ENCODE measurements around the gene ARHGEF39.
"Not testable (repeated sequence)": the region's sequence is repeated elsewhere in the genome, so short reads cannot be mapped to it uniquely, and the experiment has no call there.

ARHGEF39 gene

GRCh38 chr9:35649431-35650340, 15.3 kb downstream of the ARHGEF39 start:
- DNase-seq, result no peak

DNA sequence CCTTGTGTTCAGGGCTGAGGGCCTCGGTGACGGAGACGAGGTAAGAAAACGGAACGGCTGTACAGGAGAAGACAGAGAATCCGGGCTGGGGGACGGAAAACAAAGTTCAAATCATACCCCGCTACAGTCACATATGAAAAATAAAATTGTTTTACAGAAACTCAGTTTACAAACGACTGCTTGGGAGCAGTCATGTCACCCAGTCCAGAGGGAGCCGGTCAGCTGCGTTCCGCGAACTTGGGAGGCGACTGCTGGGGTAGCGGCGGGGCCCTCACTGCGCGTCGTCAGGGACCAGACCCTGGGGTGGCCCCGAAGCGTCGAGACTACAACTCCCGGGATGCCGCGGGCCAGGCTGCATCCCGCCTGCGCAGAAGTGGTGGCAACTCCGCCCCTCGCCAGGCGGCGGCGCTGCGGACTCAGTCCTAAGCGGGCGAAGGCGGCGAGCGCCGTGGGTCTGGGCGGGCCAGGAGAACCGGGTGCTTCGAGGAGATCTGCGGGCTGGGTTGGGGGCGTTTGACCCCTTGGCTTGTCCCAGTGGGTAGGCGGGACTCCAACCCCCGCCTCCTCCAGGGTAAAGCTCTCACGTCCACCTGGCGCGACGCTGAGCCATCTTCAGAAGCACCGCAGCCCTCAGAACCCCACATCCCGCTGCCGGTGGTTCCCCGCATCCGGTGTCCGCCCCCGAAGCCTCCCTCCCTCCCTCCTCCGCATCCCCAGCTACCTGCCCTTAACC, 18.3 kb downstream of the ARHGEF39 start:
- DNase-seq, result peak; percentile 87

- DNase-seq, result no peak
These were observed 18.9 kb downstream of the ARHGEF39 start for GRCh38 chr9:35646153-35646532.

GRCh38 chr9:35645736-35646135, 19.3 kb downstream of the ARHGEF39 start:
- not testable (repeated sequence) for DNase-seq

DNA sequence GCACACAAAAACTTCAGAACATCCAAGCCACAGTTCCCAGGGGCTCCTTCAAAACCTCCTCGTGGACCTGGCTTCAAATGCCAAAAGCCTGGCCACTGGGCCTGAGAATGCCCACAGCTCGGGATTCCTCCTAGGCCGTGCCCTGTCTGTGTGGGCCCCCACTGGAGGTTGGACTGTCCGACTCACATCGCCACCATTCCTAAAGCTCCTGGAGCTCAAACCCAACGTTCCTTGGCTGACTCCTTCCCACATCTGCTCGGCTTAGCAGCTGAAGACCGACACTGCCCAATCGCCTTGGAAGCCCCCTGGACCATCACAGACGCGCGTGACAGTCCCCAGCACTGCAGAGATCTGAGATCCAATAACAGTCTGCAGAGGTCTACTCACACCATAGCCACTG, 21.9 kb downstream of the ARHGEF39 start:
- no peak for DNase-seq

GRCh38 chr9:35641478-35641877, 23.5 kb downstream of the ARHGEF39 start:
- DNase-seq, result not testable (repeated sequence)

DNA sequence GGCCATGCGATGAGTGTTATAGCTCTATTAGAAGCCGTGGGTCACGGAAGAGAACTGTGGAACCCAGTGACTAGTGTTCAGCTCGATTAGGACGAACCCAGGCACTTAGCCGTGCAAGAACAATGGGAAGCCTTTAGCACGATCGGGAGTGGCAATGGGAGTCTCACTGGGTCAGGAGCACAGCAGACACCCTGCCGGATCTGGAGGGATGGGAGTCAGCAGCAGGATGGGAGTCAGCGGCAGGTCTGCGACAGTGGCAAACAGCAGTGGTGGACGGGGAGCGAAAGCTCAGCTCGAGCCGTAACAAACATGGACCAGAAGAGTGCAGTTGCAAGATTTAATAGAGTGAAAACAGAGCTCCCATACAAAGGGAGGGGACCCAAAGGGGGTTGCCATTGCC, 24.6 kb downstream of the ARHGEF39 start:
- DNase-seq, result not testable (repeated sequence)

GRCh38 chr9:35639631-35640030, 25.4 kb downstream of the ARHGEF39 start:
- DNase-seq, result no peak

- not testable (repeated sequence) for DNase-seq
These were observed 25.8 kb downstream of the ARHGEF39 start for GRCh38 chr9:35639225-35639624.

DNA sequence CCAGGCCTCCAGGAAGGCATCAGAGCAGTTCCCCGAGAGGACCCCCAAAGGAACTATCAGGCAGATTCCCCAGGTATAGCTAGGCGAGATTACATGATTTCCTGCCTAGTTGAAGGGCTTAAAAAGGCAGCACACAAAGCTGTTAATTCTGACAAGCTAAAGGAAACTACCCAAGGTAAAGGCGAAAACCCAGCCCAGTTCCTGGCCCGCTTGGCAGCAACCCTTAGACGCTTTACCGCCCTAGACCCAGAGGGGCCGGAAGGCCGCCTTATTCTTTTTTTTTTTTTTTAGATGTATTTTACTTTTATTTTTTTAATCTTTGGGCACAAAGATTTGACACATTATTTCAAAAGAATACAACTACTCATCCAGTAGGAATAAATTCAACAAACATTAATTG, 26.2 kb downstream of the ARHGEF39 start:
- DNase-seq, result not testable (repeated sequence)

DNA sequence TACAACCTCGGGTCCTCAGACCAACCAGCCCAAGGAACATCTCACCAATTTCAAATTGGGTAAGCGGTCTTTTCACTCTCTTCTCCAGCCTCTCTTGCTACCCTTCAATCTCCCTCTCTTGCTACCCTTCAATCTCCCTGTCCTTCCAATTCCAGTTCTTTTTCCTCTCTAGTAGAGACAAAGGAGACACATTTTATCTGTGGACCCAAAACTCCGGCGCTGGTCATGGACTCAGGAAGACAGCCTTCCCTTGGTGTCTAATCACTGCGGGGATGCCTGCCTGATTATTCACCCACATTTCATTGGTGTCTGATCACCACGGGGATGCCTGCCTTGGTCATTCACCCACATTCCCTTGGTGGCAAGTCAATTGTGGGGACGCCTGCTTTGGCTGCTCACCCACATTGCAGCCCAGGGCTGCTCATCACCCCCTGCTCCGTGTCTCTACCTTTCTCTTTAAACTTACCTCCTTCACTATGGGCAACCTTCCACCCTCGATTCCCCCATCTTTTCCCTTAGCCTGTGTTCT, 27.5 kb downstream of the ARHGEF39 start:
- not testable (repeated sequence) for DNase-seq

GRCh38 chr9:35636877-35637246, 28.1 kb downstream of the ARHGEF39 start:
- DNase-seq, result not testable (repeated sequence)

- DNase-seq, result no peak
These were observed 28.7 kb downstream of the ARHGEF39 start for GRCh38 chr9:35636135-35636876.

DNA sequence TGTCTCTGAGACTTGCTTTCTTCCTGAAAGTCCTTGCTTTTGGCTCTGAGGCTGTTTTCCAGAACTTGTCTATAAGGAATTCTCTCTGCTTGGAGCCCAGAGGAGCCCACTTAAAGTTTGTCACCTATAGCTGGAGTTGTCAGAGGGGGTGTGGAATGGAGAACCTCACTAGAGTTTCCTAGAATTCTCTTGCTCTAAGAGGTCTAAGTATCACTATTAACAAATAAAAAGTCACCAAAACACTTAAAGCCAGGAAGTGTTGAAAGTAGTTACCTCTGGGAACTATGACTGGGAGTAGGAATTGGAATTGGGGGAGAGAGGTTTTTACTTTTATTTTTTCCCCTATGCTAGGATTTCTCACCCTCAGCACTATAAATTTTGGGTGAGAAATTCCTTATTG, 29.3 kb downstream of the ARHGEF39 start:
- no peak for DNase-seq

DNA sequence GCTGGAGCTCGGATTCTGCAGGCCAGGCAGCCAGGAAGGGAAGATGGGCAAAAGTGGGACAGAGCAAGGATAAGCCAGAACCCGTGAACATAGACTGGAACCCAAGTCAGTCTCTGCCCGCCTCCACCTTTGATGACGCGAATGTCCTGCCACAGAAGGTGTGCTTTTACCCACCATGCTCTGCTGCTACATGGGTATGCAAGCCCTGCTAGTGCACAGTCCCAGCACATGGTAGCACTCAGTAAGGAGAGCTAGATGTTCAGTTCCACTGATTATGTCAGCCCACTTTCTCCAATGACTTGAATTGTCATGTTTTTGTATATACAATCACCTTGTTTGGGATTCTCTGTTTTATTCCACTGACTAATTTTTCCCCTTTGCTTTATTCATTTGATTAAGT, 35.4 kb downstream of the ARHGEF39 start:
- no peak for DNase-seq

DNA sequence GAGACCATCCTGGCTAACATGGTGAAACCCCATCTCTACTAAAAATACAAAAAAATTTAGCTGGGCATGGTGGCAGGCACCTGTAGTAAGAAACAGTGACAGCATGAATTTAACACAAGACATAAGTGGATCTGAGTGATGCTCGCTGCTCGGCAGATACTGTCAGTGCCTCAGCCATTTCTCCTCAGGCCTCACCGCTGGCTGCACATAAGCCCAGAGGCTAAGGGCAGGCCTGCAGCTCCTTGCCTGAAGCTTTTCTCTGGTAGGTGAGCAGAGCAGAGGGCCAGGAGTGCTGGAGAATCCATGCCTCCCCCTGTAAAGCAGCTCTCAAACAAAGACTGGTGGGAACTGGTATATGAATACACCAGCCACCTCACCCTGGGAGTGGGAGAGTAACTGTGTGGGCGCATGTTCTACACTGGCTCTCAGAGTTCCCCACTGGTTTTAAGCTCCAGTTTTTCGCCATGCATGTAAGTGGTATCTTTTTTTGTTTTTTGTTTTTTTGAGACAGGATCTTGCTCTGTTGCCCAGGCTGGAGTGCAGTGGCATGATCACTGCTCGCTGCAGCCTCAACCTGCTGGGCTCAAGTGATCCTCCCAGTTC, 36.5 kb downstream of the ARHGEF39 start:
- no peak for DNase-seq

DNA sequence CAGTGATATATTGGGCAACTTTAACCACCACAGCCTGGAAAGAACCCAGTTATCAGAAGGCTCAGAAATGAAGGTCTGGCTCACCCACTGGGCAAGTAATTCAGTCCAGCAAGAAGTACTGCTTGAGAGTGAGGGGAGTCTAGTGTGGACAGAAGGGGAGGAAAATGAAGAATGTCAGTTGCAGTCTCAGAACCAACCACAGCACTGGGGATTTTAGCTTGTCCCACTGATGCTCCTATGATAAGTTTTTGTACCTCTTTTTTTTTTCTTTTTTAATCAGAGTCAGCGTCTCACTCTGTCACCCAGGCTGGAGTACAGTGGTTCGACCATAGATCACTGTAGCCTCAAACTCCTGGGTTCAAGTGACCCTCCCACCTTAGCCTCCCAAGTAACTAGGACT, 37.4 kb downstream of the ARHGEF39 start:
- DNase-seq, result no peak

GRCh38 chr9:35619800-35620158, 45.2 kb downstream of the ARHGEF39 start:
- DNase-seq, result no peak

- DNase-seq, result no peak
These were observed 45.9 kb downstream of the ARHGEF39 start for GRCh38 chr9:35618854-35619799.

GRCh38 chr9:35618325-35618727, 46.7 kb downstream of the ARHGEF39 start, which contains the start of gene CD72:
Gene CD72, minus strand, starts transcription at chr9:35618413. Its CDS starts 110 bp downstream, at chr9:35618303.
- no peak for DNase-seq

- DNase-seq, result no peak
These were observed 47.4 kb downstream of the ARHGEF39 start for GRCh38 chr9:35617548-35617947.
